DOHH2 (cell line): Measurements from ENCODE around the gene DDAH2.

Experiments used
- CTCF ChIP-seq: fragments of 200-600 bp; sonication (generic); IDR thresholded peaks from one replicate; pipeline ENCODE4 v1.5.1; 2014; ENCODE audit warnings: antibody characterized with exemption, mild to moderate bottlenecking, low read depth, low read length; ENCODE audit not compliant: poor library complexity, severe bottlenecking
- EZH2phosphoT487 ChIP-seq: fragments of 200-600 bp; sonication (generic); IDR thresholded peaks from 2 replicates; pipeline ENCODE4 v1.6.1; 2017; ENCODE audit warnings: borderline replicate concordance, mild to moderate bottlenecking, antibody characterized with exemption, low read length, moderate library complexity, mixed read lengths

- TF ChIP-seq CTCF: no peak
- no peak for TF ChIP-seq EZH2phosphoT487
These were observed 13.8 kb downstream of the DDAH2 start, which contains the start of gene LY6G6D for GRCh38 chr6:31715022-31715958.
